Vagina (tissue), 2 donors: ENCODE data around the gene ZNF688.

Experiments used
- CTCF ChIP-seq, 3 experiments: fragments of 450-650 bp in 2 of 3; fragments of 200-600 bp in 1 of 3; sonication (generic) in 1 of 3; IDR thresholded peaks; one replicate each; pipeline ENCODE4 v1.5.1; 2017 to 2019; ENCODE audit warnings: antibody characterized with exemption in 3 of 3, mild to moderate bottlenecking in 2 of 3, moderate library complexity in 2 of 3
- POLR2A ChIP-seq, 2 donors: fragments of 450-650 bp; IDR thresholded peaks; one replicate each; pipeline ENCODE4 v1.6.1; 2017; ENCODE audit warnings: antibody characterized with exemption in 2 of 2, mild to moderate bottlenecking in 2 of 2, moderate library complexity in 2 of 2
- POLR2AphosphoS5 ChIP-seq, 2 donors: sonication (generic); formaldehyde crosslinking; IDR thresholded peaks; one replicate each; pipeline ENCODE4 v1.9.0; 2017; ENCODE audit warnings: antibody characterized with exemption in 2 of 2, mild to moderate bottlenecking in 2 of 2, low read depth in 1 of 2; ENCODE audit not compliant: insufficient read depth in 1 of 2

- TF ChIP-seq POLR2A (IDR thresholded peaks at IDR 0.05) (no peak), CTCF (IDR thresholded peaks at IDR 0.05) (no peak), POLR2AphosphoS5 (IDR thresholded peaks at IDR 0.05; ENCODE audit: insufficient read depth in 1 of 2, low read depth in 1 of 2) (no peak)
Measured at GRCh38 chr16:30541502-30542329, 29.8 kb downstream of the ZNF688 start.
